ENCODE data around the gene FBN2. TPM values are rescaled to one million over a fixed set of nuclear protein-coding genes. Genes with fewer than 3 reads are reported as not detected.
"Not testable (repeated sequence)": the region's sequence is repeated elsewhere in the genome, so short reads cannot be mapped to it uniquely, and the experiment has no call there.

Gene FBN2
- total RNA-seq, 1 donor from 2014 or later = not detected

DNA sequence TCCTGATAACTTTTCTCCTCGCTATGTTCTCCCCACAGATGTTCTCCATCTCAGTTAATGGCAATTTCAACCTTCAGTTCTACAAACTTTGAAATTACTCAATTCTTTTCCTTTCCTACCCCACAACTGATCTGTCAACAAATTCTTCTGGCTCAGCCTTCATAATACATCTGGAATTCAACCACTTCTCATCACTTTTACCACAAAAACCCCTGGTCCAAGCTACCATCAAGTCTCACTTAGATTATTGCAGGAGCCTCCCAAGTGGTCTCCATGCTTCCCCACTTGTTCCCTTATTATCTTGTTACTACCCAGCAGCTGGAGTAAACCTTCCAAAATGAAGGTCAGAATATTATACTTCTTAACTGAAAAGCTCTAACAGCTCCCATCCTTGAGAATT, 110.1 kb downstream of the FBN2 start:
- intact Hi-C loops (cut with micrococcal nuclease) = no loop called here

- intact Hi-C loops (cut with micrococcal nuclease) = no loop called here
These were observed 111.9 kb downstream of the FBN2 start for GRCh38 chr5:128426090-128426534.

- intact Hi-C loops (cut with micrococcal nuclease) = no loop called here
These were observed 113.4 kb downstream of the FBN2 start for GRCh38 chr5:128424646-128425045.

- intact Hi-C loops (cut with micrococcal nuclease) = no loop called here
These were observed 115.4 kb downstream of the FBN2 start for GRCh38 chr5:128422612-128423011.

- intact Hi-C loops (cut with micrococcal nuclease) = no loop called here
These were observed 123.6 kb downstream of the FBN2 start for GRCh38 chr5:128414469-128414868.

DNA sequence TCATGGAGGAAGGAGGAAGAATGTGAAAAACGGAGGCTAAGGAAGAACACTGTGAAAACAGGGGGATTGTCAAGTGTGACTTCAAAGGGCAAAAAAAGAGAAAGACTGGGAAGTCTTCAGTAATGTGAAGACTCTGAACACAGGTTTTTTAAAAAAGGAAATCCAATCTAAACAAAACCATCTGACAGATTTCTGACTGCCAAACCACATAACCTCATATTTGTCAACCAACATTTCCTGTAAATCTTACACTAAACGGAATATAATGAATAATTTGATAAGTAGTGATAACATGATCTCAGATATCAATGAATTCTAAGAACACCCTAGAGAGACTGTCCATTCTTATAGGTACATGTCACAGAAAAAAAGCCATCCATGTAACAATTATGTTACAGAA, 124.7 kb downstream of the FBN2 start:
- intact Hi-C loops (cut with micrococcal nuclease) = no loop called here

DNA sequence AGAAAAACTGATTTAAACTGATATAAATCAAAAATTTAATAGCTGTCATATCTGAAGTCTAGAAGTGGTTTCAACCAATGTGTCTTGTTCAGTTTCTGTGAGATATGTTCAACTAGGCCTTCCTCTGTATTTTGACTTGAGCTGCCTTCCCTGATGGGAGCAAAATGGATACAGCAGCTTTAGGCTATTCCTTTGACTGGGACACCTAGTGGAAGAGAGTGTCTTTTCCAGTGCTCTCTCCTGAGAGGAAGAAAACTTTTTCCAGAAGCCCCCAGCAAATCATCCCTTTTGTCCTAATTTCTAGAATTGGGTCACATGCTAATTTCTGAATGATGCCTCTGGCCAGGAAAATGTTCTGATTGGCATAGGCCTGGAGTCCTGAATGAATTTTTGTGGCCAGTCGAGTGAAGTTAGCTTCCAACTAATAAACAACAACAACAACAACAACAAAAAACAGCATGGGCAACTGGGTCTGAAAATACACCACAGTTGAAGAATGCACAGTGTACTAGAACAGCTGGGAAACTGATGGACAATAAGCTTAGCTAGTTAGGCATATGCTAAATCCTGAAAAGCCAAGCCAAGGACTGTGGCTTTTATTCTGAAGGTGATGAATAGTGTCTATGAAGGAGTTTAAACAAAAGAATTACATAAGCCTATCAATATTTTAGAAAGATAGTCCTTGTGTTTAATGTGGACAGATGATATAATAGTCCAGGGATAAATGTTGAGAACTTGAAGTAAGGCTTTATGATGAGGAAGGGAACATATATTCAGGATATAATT, 125.7 kb downstream of the FBN2 start:
- intact Hi-C loops (cut with micrococcal nuclease) = no loop called here

DNA sequence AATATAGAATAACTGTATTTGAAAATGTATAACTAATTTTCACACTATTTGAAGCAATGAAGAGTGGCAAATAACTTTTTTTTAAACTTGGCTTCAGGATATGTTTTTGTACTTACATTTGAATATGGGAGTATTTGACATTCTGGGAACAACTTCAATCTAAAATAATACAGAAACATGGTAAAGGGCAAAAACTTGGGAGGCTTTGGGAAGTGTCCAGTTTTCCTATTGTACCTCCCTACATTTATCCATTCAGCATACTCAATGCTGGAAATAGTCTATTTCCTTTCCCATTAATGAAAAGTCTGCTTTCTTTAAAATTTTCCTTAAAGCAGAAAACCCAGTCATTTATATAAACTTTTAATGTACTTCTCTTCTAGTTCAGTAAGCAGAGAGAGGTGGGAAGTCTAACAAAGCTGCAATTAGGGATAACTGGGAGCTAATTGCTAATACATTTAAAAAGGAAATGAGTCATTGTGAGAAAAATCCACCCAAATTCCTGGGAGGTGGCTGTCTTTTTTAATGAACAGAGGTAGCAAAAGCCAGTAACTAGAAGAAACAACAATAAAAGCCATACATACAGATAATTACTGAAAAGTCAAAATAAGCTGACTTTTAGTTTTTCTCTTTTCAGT, 128.8 kb downstream of the FBN2 start:
- intact Hi-C loops (cut with micrococcal nuclease) = no loop called here

- intact Hi-C loops (cut with micrococcal nuclease) = no loop called here
These were observed 129.4 kb downstream of the FBN2 start for GRCh38 chr5:128408622-128409021.

DNA sequence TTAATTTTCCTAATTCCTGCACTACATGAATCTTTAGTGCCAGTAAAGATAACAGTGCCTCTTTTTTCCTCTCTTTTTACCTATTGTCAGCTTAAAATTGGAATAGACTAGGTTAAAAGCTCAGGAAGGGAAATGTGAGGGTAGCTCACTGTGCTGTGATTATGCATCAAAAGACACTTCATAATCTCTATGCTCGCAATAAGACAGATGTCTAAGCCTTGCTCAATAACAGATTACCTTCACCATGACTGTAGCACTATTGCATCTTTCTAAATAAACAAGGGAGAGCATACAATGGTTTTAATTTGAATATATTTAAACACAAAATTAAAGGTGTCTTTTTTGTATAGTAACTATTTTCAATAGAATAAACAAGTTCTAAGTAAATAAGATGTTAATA, 130.1 kb downstream of the FBN2 start:
- intact Hi-C loops (cut with micrococcal nuclease) = no loop called here

DNA sequence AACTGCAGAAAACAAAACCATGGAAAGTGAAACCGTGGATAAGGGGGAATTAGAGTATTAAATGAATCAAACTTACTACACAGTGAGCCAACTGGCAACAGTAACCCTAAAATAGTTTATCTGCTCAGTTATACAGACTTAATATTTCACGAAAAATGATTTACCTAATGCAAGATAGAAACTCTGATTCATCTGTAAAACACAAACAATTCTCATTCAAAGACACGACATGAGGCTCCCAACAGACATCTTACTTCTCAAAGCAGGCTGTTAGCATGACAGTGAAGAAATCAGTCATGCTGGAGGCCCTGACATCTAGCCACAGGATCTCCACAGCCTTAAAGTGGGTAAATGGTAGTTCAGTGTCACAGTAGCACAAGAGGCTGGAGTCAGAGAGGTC, 131.2 kb downstream of the FBN2 start:
- intact Hi-C loops (cut with micrococcal nuclease) = no loop called here

DNA sequence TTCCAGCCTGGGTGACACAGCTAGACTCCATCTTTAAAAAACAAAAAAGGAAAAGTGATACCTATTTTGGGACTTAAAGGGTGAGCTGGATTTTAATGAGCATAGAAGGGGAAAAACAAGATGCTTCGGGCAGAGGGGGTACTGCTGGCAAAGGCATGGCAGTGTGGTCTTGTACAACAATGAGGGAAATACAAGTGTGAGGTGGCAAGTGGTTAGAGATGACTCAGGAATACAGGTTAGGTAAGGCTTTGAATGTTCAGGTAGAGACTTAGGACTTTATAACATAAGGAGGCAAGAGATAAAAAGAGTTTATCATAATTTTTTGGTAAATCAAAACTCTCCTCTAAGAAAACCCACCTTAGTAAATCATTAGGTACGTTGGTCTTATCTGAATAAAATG, 132.9 kb downstream of the FBN2 start:
- intact Hi-C loops (cut with micrococcal nuclease) = no loop called here

GRCh38 chr5:128403333-128403732, 134.7 kb downstream of the FBN2 start:
- intact Hi-C loops (cut with micrococcal nuclease) = no loop called here

- intact Hi-C loops (cut with micrococcal nuclease) = no loop called here
These were observed 135.5 kb downstream of the FBN2 start for GRCh38 chr5:128402506-128402905.

DNA sequence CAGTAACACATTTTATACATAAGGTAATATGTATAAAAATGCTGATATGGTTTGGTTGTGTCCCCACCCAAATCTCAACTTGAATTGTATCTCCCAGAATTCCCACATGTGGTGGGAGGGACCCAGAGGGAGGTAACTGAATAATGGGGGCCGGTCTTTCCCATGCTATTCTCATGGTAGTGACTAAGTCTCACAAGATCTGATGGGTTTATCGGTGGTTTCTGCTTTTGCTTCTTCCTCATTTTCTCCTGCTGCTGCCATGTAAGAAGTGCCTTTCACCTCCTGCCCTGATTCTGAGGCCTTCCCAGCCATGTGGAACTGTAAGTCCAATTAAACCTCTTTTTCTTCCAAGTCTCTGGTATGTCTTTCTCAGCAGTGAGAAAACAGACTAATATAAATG, 137.3 kb downstream of the FBN2 start:
- intact Hi-C loops (cut with micrococcal nuclease) = not testable (repeated sequence)

DNA sequence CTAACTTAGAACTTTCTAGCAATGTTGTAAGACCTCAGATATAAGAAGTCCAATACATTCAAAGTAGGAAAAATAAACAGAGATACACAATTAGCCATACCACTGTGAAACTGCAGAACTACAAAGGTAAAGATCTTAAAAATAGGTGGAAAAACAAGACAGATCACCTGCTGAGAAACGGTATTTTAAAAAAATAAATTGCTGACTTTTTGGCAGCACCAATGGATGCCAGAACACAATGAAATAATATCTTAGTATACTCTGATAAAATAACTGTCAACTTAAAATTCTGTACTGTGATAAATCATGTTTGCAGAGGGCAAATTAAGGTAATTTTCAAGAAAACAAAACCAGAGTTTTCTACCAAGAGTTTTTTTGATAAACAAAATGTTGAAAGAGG, 138.9 kb downstream of the FBN2 start:
- intact Hi-C loops (cut with micrococcal nuclease) = no loop called here

- intact Hi-C loops (cut with micrococcal nuclease) = no loop called here
These were observed 140.2 kb downstream of the FBN2 start for GRCh38 chr5:128397876-128398275.

DNA sequence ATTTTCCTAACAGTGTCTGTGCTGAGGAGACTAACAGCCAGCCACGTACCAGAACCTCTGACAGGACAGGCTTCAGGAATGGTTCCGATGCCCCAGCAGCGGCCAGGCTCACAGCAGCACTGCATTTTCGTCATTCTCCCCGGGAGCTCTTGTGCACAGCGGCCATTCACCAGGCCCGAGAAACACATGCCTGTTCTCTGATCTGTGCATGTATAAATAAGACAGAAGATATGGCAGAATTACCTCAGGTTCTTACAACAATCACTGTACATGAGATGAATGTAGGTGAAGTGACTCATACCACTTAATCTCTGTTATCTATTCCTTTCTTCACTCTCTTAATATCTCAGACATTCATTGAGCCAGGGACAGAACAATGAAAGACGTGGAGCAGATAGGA, 143.0 kb downstream of the FBN2 start:
- intact Hi-C loops (cut with micrococcal nuclease) = no loop called here

- intact Hi-C loops (cut with micrococcal nuclease) = no loop called here
These were observed 154.0 kb downstream of the FBN2 start for GRCh38 chr5:128384068-128384467.

- intact Hi-C loops (cut with micrococcal nuclease) = no loop called here
These were observed 157.7 kb downstream of the FBN2 start for GRCh38 chr5:128380337-128380736.

GRCh38 chr5:128378632-128379031, 159.4 kb downstream of the FBN2 start:
- intact Hi-C loops (cut with micrococcal nuclease) = no loop called here

GRCh38 chr5:128378196-128378595, 159.8 kb downstream of the FBN2 start:
- intact Hi-C loops (cut with micrococcal nuclease) = no loop called here

DNA sequence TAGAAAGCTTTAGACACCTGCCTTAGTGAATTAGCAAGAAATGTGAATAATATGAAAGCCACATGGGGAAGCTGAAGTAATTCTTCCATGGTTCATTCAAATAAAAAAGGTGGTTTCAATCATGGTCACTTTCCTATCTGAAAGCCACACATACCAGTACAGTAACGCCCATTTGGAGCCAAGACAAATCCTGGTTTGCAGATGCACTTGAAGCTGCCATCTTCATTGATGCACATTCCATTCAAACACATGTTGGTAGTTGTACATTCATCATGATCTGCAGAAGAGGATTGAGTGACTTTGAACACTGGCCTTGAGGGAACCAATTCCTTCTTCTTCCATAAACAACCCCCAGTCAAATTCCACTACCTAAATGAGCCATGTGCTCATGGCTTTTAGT, 161.5 kb downstream of the FBN2 start:
- intact Hi-C loops (cut with micrococcal nuclease) = no loop called here
